AG04450 (cell line): ENCODE measurements around the gene UMPS. TPM values are rescaled to one million over a fixed set of nuclear protein-coding genes. Genes with fewer than 3 reads are reported as not detected.
A peak's percentile ranks its signal among the peaks of the same experiment; 100 is the strongest.

Experiments
- CTCF ChIA-PET: fragments of 300-600, 350-600 bp; formaldehyde crosslinking; extraction: SDS; loops from one replicate; lab custom pipeline; 2022; ENCODE audit warnings: antibody characterized with exemption, inconsistent platforms; lab: Charles Lee
- POLR2A ChIA-PET: fragments of 350-600 bp; formaldehyde crosslinking; extraction: SDS; loops from one replicate; lab custom pipeline; 2021; ENCODE audit warnings: antibody characterized with exemption, inconsistent platforms; lab: Yijun Ruan, JAX
- DNase-seq: peaks from one replicate; pipeline ENCODE4 v3.0.0-alpha.2; 2011; ENCODE audit warnings: low read depth, low spot score
- H3K27ac ChIP-seq: one replicate; pipeline ENCODE4 v1.5.1; 2012; ENCODE audit warnings: low read depth, low read length, control low read depth
- H3K27me3 ChIP-seq: one replicate; pipeline ENCODE4 v1.6.0; 2012; ENCODE audit warnings: low read length; ENCODE audit not compliant: control insufficient read depth, insufficient read depth
- H3K4me3 ChIP-seq: 2 replicates; pipeline ENCODE4 v1.5.1; 2011; ENCODE audit warnings: mild to moderate bottlenecking, low read depth, low read length, control low read depth
- H3K9me3 ChIP-seq: 2 replicates; pipeline ENCODE4 v1.5.1; 2012; ENCODE audit warnings: low read length; ENCODE audit not compliant: control insufficient read depth, insufficient read depth
- polyA plus RNA-seq: library from polyadenylated mRNA; depleted of rRNA; stranded (reverse); fragments of >200 nt; gene quantifications from 2 replicates; pipeline ENCODE4 v1.2.3, GENCODE V29; 2011
- TF ChIP-seq, protein P1 (sequence below): IDR thresholded peaks from 2 replicates; pipeline ENCODE4 v1.5.1; 2011; ENCODE audit warnings: low read depth, low read length, control low read depth, inconsistent platforms

UMPS gene
- polyA plus RNA-seq, 1 experiment = 27.9 TPM

DNA sequence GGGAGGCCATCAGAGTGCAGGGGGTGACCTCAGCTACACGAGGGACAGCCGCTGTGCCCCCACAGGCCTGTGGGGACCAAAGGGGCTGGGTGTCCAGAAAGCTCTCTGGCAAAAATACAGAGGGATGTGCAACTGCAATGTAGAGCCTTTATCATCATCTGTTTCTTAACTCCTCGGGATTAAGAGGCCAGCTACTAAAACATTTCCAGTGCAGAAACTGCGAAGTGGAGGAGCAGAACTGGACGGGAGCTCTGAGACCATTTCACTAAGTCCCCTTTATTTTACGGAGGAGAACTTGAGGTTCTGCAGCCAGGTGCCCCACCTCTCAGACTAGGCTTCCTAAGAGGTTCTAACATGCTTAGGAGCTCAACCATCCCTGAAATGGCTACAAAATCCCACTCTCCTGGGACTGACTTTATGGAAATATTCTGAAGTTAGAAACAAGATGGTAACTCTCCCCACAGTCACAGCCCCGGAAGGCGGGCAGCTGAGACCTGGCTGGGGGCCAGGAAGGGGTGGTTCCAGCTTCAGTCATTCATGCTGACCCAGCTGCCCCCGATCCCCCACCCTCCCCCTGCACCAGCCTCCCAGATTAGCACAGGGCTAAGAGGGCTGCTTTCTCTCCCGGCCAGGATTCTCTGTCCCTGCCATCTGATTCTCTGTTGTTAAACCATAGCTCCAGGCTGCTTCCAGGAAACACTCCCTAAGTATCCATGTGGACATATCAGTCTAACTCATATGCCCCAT lies 40.3 kb downstream of the UMPS start:
- Histone ChIP-seq H3K4me3 (no peak overlapping the region), H3K27ac (no peak overlapping the region), H3K9me3 (no peaks in the 10 kb centered on the region), H3K27me3 (no peaks in the 10 kb centered on the region)
- POLR2A ChIA-PET = interaction anchor here (1.9 kb wide), 1 partner anchor 10 kb away, joined by 6 read pairs; no protein-coding TSS in a partner anchor
- DNase-seq = no peak
- TF ChIP-seq, protein P1, sequence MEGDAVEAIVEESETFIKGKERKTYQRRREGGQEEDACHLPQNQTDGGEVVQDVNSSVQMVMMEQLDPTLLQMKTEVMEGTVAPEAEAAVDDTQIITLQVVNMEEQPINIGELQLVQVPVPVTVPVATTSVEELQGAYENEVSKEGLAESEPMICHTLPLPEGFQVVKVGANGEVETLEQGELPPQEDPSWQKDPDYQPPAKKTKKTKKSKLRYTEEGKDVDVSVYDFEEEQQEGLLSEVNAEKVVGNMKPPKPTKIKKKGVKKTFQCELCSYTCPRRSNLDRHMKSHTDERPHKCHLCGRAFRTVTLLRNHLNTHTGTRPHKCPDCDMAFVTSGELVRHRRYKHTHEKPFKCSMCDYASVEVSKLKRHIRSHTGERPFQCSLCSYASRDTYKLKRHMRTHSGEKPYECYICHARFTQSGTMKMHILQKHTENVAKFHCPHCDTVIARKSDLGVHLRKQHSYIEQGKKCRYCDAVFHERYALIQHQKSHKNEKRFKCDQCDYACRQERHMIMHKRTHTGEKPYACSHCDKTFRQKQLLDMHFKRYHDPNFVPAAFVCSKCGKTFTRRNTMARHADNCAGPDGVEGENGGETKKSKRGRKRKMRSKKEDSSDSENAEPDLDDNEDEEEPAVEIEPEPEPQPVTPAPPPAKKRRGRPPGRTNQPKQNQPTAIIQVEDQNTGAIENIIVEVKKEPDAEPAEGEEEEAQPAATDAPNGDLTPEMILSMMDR = no peak
- CTCF ChIA-PET = interaction anchor here (0.5 to 4.6 kb wide), 7 partner anchors 9 to 210 kb away, joined by 3 to 32 read pairs (median 4); no protein-coding TSS in a partner anchor

- Histone ChIP-seq H3K9me3 (no peaks in the 10 kb centered on the region), H3K27ac (no peak overlapping the region)
- POLR2A ChIA-PET = interaction anchor here (1.1 to 1.9 kb wide), 2 partner anchors 9 to 10 kb away, joined by 3 to 6 read pairs; no protein-coding TSS in a partner anchor
Observed at GRCh38 chr3:124771083-124771445, 40.8 kb downstream of the UMPS start.

DNA sequence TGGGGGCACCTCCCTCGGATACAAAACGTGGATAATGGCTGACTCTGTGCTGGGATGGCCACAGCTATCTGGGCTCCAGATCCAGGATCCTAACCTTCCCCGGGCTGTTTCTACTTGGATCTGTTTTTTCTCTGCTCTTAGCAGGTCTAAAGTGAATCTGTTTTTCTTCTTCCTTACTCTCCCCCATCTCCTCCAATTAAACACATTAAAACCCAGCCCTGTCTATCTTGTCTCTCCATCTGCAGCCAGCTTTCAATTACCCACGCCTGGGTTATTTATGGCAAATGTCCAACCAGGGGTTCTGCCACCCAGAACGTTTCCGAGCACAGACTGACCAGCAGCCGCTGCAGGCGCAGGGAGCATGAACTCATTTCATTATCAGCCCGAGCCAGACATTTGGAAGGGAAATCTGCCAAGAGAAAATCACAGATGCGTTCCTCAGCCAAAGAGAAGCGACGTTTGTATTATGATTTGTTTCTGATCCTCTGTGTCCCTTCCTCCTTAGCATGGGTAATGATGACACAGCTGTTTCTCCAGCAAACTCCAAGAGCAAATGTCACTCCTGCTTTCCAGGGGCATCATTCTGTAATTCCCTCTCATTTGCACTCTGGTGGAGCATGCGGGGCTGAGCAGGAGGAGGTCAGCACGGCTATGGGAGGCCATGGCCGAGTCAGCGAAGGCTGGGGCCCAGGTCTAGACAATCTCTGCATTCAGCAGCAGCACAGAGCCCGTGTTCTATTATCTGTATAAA lies 42.0 kb downstream of the UMPS start:
- Histone ChIP-seq H3K9me3 (no peaks in the 10 kb centered on the region), H3K27ac (peak overlapping the region; percentile 34), H3K27me3 (no peaks in the 10 kb centered on the region), H3K4me3 (no peak overlapping the region)
- ChIA-PET POLR2A (interaction anchor here (0.5 to 1.9 kb wide), 5 partner anchors 8 to 747 kb away, joined by 3 to 6 read pairs (median 4); no protein-coding TSS in a partner anchor), CTCF (interaction anchor here (0.6 to 4.6 kb wide), 6 partner anchors 11 to 646 kb away, joined by 3 to 32 read pairs (median 7); no protein-coding TSS in a partner anchor)
- no peak for DNase-seq
- TF ChIP-seq, protein P1 = no peak

More at GRCh38 chr3:124771083-124771445, 40.8 kb downstream of the UMPS start:
- H3K27me3 ChIP-seq = no peaks in the 10 kb centered on the region
- CTCF ChIA-PET = interaction anchor here (1.4 to 4.6 kb wide), 6 partner anchors 10 to 210 kb away, joined by 3 to 32 read pairs (median 6); no protein-coding TSS in a partner anchor
- TF ChIP-seq, protein P1 = no peak
- DNase-seq = no peak
- no peak overlapping the region for H3K4me3 ChIP-seq

DNA sequence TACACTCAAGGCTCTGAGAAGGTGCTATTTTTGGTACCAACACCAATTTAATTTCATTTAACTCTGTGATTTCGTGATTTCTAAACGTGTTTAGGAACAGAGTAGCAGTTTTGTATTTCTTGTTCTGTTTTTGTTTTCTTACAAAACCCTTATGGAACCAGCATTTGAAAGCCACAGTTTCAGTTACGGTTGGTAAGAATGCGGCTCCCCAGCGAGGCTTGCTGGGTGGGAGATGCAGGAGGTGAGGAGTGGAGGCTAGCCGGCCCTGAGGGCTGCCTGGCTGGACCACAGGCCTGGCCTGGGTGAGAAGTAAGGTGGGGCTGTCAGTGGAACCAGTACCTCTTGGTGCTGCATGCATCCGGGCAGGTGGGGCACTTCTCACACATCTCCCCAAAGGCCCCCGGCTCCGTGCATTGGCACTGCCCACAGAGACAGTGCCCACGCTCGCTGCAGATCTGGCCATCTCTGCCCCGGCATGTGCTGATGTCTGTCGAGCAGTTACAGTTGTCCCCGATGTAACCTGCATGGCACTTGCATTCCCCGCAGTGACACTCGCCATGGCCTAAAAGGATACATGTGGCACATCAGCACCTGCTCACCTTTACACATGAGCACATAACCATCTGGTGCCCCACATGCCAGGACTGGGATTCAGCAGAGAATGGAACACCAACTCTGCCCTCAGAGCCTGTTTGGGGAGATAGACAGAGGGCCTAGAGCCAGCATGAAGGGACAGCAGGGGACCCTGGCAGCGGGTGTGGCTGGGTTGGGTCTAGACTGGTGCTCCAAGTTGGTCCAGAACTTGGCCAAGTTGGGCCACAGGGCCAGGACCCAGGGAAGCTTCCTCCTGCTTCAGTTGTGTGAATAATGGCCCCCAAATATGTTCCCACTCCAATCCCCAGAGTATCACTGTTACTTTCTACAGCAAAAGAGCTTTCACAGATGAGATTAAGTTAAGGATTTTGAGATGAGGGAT lies 43.4 kb downstream of the UMPS start:
- Histone ChIP-seq H3K27ac (peak overlapping the region; percentile 81), H3K27me3 (no peaks in the 10 kb centered on the region), H3K9me3 (no peaks in the 10 kb centered on the region), H3K4me3 (no peak overlapping the region)
- CTCF ChIA-PET = interaction anchor here (0.7 to 4.6 kb wide), 7 partner anchors 12 to 647 kb away, joined by 3 to 32 read pairs (median 5); no protein-coding TSS in a partner anchor
- DNase-seq = no peak
- TF ChIP-seq, protein P1 = no peak
- POLR2A ChIA-PET = interaction anchor here (0.9 kb wide), 1 partner anchor 18 kb away, joined by 7 read pairs; no protein-coding TSS in a partner anchor
